GM18505 (cell line): ENCODE measurements around the gene KBTBD13.
"Not testable (repeated sequence)": the region's sequence is repeated elsewhere in the genome, so short reads cannot be mapped to it uniquely, and the experiment has no call there.

Experiments used
- ATAC-seq: cut with Tn5 transposase; IDR thresholded peaks from one replicate; pipeline ENCODE4 v1.9.1; 2021; ENCODE audit not compliant: unreplicated experiment
- POLR2A ChIP-seq: IDR thresholded peaks from 4 replicates; pipeline ENCODE4 v1.6.1; 2011; ENCODE audit warnings: borderline replicate concordance; ENCODE audit not compliant: insufficient read depth, insufficient read length; ENCODE audit errors: extremely low read depth

Gene KBTBD13

DNA sequence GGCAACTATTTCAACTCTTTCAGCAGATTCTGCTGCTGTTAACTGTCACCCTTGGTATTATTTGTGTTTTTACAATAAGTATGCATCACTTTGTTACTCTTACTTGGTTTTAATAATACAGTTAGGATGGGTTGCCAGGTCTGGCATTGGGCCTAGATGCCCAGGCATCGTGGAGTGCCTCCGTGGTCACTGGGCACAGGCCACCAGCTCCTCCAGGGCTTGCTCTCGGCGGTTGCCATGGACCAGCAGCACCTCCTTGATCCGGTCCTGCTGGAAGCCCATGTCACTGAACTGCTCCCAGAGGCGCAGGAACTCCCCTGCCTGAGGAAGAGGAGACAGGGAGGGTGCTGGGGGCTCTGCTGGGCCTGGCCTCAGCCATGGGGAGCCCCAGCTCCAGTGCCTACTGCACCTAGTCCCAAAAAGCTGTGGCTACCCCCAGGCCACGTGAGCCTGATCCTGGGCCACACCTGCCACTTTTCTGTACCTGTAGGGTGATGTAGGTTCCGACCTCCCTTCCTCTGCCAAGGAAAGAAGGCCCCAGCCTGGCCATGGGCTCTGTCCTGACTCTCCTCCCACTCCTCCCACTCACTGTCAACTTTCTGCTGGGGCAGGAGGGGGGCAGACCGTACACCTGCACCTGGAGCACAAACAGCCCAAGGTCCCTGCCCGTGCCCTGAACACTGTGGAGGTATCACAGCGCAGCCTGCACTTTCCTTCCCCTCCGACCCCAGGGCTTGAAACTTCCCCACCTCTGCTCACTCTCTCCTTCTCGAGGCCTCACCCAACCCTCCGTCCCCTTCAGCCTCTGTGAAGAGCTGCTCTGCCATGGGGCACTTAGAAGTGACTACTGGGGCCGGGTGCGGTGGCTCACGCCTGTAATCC lies 16.6 kb downstream of the KBTBD13 start:
- no peak for ATAC-seq
- TF ChIP-seq POLR2A, result no peak

DNA sequence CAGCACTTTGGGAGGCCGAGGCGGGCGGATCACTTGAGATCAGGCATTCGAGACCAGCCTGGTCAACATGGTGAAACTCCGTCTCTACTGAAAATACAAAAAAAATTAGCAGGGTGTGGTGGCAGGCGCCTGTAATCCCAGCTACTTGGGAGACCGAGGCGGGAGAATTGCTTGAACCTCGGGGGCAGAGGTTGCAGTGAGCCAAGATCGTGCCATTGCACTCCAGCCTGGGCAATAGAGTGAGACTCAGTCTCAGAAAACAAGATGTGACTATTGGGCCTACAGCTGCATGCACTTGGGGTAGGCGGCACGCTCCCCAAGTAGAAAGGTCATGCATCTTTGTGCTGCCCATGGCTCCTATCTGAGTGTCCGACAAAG lies 17.2 kb downstream of the KBTBD13 start:
- not testable (repeated sequence) for ATAC-seq

DNA sequence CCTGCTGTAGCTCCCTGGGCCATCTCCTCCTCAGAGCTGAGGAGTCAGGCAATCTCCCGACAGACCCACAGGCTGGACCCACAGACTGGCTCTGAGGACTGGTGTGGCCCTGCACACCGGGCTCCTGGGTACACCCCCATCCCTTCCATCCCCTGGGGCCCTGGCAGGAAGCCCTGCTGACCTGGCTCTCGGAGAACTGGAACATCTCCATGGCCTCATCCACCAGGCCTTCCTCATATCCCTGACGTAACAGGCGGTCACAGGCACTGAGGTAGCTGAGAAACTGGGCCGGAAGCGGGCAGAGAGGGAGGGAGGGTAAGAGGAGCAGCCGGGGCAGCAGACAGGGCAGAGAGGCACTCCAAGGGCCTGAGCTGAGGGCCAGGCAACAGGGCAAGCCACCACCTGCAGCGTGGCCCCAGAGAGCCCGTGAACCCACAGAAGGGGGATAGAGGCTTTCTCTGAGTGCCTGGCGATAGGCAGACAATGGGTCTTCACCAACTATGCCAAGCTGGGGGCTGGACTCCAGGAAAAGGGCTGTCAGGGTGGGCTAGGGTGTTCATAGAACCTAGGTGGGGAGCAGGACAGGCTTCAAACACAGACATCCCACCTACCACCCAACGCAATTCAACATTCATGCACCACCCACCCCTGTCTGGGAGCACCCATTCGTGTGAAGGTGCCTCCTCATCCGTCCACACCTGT lies 17.9 kb downstream of the KBTBD13 start:
- no peak for TF ChIP-seq POLR2A
- no peak for ATAC-seq

DNA sequence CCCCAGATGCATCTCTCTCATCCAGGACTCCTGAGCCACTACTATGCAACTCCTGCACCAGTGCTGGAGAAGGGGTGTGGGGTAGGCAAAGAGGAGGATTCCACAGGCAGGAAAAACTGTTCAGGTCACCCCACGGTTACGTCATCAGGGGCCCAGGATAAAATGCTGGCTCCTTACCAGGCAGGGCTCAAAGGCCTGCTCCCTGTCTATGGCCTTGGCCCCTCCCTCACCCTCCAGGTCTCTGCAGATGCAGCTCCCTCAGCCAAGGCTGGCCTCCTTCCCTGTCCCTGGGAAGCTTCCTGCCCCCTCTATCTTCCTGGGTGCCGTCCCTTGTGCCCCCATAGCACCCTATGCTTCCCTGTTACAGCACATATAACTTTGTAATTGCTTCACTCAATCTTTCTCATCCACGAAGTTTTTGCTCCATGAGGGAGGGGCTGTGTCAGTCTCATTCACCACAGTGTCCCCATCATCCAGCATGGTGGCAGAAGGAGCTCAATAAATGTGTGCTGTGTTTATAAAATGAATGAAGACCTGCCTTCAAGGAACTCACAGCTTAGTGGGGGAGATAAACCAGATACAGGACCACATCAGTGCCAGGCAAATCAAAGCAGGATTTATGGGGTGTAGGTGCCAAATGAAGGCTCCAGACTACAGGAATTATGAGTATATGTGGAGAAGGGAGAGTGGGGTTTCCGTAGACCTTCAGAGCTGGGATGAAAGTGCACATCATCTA lies 18.6 kb downstream of the KBTBD13 start:
- no peak for ATAC-seq
- TF ChIP-seq POLR2A, result no peak

DNA sequence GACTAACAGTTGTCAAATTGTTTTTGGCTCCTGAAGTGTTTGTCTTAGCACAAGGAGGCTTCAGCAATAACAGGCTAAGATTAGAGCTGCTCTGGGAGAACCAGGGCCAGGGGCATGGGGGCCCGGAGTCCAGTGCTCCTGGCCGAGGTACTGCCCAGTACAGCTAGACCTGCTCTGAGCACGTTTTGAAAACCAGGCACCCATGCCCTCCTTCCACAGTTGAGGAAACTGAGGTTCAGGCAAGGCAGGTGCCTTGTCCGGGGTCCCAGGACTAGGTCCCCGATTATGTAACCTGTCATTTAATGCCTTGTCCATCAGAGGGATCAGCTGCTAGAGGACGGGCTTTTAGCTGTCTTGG lies 19.2 kb downstream of the KBTBD13 start:
- ATAC-seq, result no peak
- TF ChIP-seq POLR2A, result no peak

DNA sequence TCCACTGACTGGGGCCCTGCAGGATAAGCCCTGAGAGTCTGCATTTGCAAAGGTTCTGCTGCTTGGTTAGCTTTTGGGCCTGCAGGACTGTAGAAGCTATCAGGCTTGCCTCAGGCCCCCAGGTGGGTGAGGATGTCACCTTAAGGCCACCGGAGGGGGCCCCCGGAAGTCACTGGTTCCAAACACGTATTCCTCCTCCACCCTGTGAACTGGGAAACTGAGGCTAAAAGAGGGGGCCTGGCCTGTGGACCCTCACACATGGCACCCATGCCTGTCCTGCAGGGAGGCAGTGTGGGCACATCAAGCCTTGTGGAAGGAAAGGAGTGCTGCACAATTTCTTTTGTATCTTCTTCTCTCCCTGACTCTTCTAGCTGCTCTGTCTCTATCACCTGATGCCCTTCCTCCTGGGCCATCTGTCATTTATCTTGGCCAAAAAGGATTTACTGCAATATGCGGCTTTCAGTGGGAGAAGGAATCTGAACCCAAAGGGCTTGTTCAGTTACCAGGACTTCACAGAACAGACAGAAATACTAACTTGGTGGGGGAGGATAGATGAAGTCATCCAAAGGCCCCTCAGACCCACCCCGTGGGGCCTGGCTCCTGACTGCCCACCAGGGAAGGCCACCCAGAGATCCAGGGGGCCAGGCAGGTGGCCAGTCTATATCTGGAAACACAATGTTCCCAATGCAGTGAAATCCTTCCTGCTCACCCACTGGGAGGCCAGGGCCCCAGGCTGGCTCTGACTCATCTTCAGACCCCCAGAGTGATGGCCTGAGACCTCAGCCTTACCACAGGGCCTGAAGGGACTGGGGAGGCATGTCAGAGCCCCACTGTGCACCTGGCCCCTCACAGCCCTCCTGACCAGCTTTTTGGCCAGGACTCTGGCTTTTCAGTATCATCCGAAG lies 20.2 kb downstream of the KBTBD13 start:
- no peak for TF ChIP-seq POLR2A

DNA sequence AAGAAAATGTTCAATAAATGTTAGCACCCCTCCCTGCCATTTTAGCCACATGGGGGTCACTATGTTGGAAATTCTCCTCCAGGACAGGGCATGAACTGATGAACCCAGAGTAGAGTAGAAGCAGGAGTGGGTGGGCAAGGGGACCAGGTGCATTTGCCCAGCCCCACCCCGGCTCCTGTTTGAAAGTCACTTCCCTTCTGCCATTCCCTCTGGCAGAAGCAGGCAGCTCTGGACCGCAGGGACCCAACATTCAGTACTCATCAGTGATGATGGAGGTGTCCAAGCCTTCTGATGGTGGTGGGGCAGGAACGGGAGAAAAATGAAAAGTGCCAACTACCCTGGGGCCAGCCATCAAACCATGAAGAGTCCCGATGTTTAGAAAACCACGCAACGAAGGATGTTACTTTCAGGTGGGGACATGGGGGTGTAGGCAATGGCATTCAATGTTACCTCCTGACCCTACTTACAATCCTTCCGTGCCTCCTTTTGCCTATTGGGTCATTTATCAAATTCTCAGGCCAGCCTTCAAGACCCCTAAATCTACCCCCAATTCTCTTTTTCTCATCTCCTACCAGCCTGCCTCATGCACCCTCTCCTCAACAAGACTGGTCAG lies 21.2 kb downstream of the KBTBD13 start:
- ATAC-seq, result no peak
- no peak for TF ChIP-seq POLR2A

More for the DNA sequence above, 20.2 kb downstream of the KBTBD13 start:
- ATAC-seq, result no peak

DNA sequence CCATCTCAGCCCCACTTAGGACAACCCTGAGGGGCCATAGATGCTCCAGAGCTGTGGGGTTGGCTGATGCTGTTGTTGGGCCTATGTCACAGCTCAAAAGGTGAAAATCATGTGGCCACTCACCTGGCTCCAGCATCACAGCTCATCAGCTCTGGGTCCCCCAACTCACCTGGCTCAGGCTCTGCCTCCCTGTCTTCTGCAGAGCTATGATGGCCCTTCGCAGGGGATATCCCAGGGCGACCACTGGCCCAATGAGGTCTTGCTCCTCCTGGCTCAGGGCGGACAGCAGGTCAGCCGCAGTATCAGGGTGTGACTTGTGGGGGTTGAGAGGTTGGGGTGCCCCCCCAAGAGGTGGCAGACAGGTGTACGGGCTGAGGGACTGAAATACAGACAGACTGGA lies 22.8 kb downstream of the KBTBD13 start:
- ATAC-seq, result no peak
- no peak for TF ChIP-seq POLR2A

DNA sequence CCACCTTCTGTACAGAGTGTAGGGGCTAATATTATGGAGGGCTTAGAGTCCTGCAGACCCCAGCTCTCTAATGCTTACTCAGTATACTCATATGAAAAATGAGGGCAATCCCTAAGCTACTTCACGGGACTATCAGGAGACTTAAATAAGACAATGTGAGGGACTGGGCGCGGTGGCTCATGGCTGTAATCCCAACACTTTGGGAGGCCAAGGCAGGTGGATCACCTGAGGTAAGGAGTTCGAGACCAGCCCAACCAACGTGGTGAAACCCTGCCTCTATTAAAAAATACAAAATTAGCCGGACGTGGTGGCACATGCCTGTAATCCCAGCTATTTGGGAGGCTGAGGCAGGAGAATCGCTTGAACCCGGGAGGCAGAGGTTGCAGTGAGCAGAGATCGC lies 23.3 kb downstream of the KBTBD13 start:
- not testable (repeated sequence) for ATAC-seq

DNA sequence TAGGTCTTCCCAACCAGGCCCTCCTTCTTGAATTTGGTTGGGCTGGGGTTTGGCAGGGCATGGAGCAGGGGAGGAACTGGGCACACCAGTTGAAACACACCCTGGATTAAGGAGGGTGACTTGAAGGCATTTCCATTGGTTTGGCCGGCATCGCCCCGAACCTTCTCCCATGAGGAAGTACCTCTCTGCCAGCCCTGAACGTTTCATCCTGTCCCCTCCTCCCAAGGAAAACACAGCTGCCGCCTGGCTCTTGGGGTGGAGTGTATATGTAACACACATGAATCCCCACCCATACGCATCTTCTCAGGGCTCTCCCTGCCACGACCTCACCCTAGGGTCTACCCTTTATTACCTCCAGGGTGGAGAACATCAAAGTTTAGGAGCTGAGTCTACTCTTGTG lies 23.9 kb downstream of the KBTBD13 start:
- no peak for TF ChIP-seq POLR2A
- ATAC-seq, result no peak

DNA sequence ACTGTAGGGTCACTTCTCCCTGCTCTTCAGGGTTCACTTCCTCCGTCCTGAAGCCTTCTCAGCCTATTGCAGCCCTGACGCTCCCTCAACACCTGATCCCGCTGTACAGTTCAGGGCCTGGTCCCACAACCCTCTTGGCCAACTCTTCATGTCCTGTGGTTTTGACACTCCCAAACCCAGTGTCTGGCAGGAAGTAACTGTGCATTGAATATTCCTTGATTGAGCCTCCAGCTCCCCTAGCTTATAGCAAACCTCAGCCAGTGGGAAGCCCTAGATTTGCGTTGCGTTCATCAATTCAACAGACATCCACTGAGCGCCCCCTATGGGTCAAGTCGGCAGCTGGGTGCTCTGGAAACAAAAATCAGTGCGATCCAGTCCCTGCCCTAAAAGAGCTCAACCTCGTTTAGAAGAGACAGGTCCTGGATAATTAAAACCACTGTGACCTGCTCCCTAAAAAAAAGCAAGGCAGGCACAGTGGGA lies 24.9 kb downstream of the KBTBD13 start:
- TF ChIP-seq POLR2A, result no peak
- no peak for ATAC-seq

DNA sequence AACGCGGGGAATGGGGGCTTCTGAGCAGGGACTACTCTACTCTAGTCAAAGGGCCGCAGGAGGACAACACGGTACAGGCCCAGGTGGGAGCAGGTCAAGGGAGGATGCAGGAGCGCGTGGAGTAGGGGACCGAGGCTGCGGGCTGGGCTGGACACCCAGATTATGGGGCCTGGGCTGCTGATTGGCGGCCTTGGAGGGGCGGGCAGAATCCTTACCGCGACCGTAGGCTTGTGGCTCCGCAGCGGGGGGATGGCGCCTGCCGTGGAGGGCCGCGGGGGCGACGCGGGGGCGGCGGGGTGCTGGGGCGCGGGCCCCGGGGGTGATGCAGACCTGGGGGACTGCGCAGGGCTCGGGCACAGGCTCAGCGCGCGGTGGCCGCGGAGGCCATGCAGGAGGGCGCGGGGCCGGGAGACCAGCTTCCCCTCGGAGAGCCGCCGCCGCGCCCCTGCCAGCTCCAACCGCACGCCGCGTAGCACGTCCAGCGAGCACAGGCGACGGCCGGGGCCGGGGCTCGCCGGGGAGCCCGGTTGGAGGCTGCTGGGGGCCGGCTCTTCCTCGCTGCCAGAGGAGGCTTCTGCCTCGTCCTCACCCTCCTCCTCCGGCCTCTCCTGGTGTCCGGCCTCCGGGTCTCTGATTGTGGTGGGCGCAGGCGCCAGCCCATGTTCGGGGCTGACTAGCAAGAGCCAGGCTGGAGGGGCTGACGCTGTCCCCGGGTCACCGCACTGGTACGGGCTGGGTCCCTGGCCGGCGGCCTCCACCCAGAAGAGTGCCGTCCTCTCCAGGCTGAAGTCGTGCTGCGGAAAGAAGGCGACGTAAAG lies 25.6 kb downstream of the KBTBD13 start:
- no peak for ATAC-seq
- TF ChIP-seq POLR2A, result no peak

DNA sequence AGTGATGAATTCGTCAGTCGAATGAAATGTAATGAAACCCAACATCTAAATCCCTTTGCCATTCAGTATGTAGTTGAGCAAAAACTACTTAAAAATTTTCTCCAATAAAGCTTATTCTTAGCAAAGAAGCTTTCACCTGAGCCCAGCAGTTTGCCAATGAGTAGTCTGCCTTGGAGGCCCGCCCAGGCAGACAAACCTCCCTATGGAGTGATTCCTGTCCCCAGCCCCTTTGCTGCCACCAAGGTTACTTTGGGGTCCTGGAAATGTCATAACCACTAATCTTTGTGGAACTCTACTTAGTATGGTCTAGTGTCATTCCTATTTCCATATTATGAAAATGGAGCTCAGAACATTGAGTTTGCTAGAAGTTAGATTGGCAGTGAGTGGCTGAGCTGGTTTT lies 26.4 kb downstream of the KBTBD13 start:
- no peak for TF ChIP-seq POLR2A
- ATAC-seq, result no peak
